NCI-H526 (cell line): ENCODE data around the gene PKD2.

Experiments
- DNase-seq, 2 experiments: peaks; one replicate each; lab custom pipeline; 2025; lab: John Stamatoyannopoulos, UW

Gene PKD2

GRCh38 chr4:88007304-88008121, at the start of gene PKD2:
Gene PKD2, plus strand, starts transcription at chr4:88007635. Its CDS starts 99 bp downstream, at chr4:88007734.
- peak in 1 of 2 experiments; percentile 80 for DNase-seq

- no peak for DNase-seq
Observed at GRCh38 chr4:87961993-87962392, 45.4 kb upstream of the PKD2 start.

- DNase-seq, result no peak
Observed at GRCh38 chr4:87962398-87963146, 44.9 kb upstream of the PKD2 start.

GRCh38 chr4:87965501-87965975, 41.9 kb upstream of the PKD2 start:
- DNase-seq, result no peak

- no peak for DNase-seq
Observed at GRCh38 chr4:87966095-87966496, 41.3 kb upstream of the PKD2 start.

- no peak for DNase-seq
Observed at GRCh38 chr4:87967193-87967592, 40.2 kb upstream of the PKD2 start.

GRCh38 chr4:87970121-87970520, 37.3 kb upstream of the PKD2 start:
- no peak for DNase-seq

GRCh38 chr4:87971866-87972265, 35.6 kb upstream of the PKD2 start:
- no peak for DNase-seq

- peak; percentile 16 to 65 for DNase-seq
Observed at GRCh38 chr4:87973283-87974169, 33.9 kb upstream of the PKD2 start.

- DNase-seq, result peak in 1 of 2 experiments; percentile 15
Observed at GRCh38 chr4:87974856-87975462, 32.5 kb upstream of the PKD2 start.

- DNase-seq, result peak; percentile 13 to 55
Observed at GRCh38 chr4:87975466-87975865, 32.0 kb upstream of the PKD2 start, which contains the start of gene SPP1. Gene SPP1, plus strand, starts transcription at chr4:87975714. Its CDS starts 1,182 bp downstream, at chr4:87976896.

GRCh38 chr4:87977521-87978278, 29.7 kb upstream of the PKD2 start:
- DNase-seq, result no peak

- no peak for DNase-seq
Observed at GRCh38 chr4:87978681-87979080, 28.8 kb upstream of the PKD2 start.

- DNase-seq, result no peak
Observed at GRCh38 chr4:87979810-87980209, 27.6 kb upstream of the PKD2 start.

GRCh38 chr4:87981486-87981885, 25.9 kb upstream of the PKD2 start:
- no peak for DNase-seq

GRCh38 chr4:87982036-87982435, 25.4 kb upstream of the PKD2 start:
- DNase-seq, result no peak

- DNase-seq, result no peak
Observed at GRCh38 chr4:87982446-87983010, 24.9 kb upstream of the PKD2 start.

- no peak for DNase-seq
Observed at GRCh38 chr4:87983996-87984395, 23.4 kb upstream of the PKD2 start.

- peak in 1 of 2 experiments; percentile 58 for DNase-seq
Observed at GRCh38 chr4:87985097-87985886, 22.1 kb upstream of the PKD2 start.

GRCh38 chr4:87985887-87986200, 21.6 kb upstream of the PKD2 start:
- DNase-seq, result no peak
